Uterus (tissue), 4 donors: Measurements from ENCODE around the gene IL1R1. TPM values are rescaled to one million over a fixed set of nuclear protein-coding genes. Genes with fewer than 3 reads are reported as not detected.
"Not testable (repeated sequence)": the region's sequence is repeated elsewhere in the genome, so short reads cannot be mapped to it uniquely, and the experiment has no call there.

Experiments used
- DNase-seq, 2 donors: peaks; one replicate each; pipeline ENCODE4 v3.0.0-alpha.2; 2019 to 2020
- H3K27ac ChIP-seq, 2 donors: fragments of 200-600 bp; sonication (generic); 1 replicate in 1 of 2; 2 replicates in 1 of 2; pipeline ENCODE4 v1.5.1; 2016 to 2018
- H3K27me3 ChIP-seq, 2 donors: fragments of 200-600 bp; sonication (generic); one replicate each; pipeline ENCODE4 v1.5.1; 2018 to 2019; ENCODE audit warnings: control low read depth in 1 of 2
- H3K36me3 ChIP-seq, 2 donors: fragments of 200-600 bp; sonication (generic); one replicate each; pipeline ENCODE4 v1.5.1; 2019; ENCODE audit warnings: control low read depth in 1 of 2
- H3K4me1 ChIP-seq, 2 donors: fragments of 200-600 bp; sonication (generic); one replicate each; pipeline ENCODE4 v1.5.1; 2018 to 2019; ENCODE audit warnings: control low read depth in 1 of 2
- H3K4me3 ChIP-seq, 2 donors: fragments of 200-600 bp; sonication (generic); 1 replicate in 1 of 2; 2 replicates in 1 of 2; pipeline ENCODE4 v1.5.1; 2018 to 2019; ENCODE audit warnings: mild to moderate bottlenecking in 1 of 2
- H3K9me3 ChIP-seq, 2 donors: fragments of 200-600 bp; sonication (generic); one replicate each; pipeline ENCODE4 v1.5.1; 2019; ENCODE audit warnings: control low read depth in 1 of 2
- POLR2A ChIP-seq, 2 donors: fragments of 450-650 bp; IDR thresholded peaks; one replicate each; pipeline ENCODE4 v1.6.1; 2016; ENCODE audit warnings: antibody characterized with exemption in 2 of 2, mild to moderate bottlenecking in 1 of 2, moderate library complexity in 1 of 2
- intact Hi-C: fragments of 100-400 bp; cut with DNase I; formaldehyde crosslinking; loops from one replicate; pipeline ENCODE4 v1.15.1; 2023; ENCODE audit warnings: low total_unique reads
- total RNA-seq, 4 donors: library from RNA; depleted of rRNA in 3 of 4; stranded (reverse); fragments of >200 nt in 3 of 4; gene quantifications; one replicate each; pipeline versions ENCODE4 v1.1.0 to v1.2.4, GENCODE V29; 2014 to 2023
- TF ChIP-seq, protein P1 (sequence below), 4 experiments: fragments of 200-600 bp in 2 of 4; fragments of 450-650 bp in 2 of 4; sonication (generic) in 2 of 4; IDR thresholded peaks; one replicate each; pipeline ENCODE4 v1.5.1; 2016 to 2019; ENCODE audit warnings: antibody characterized with exemption in 4 of 4, mild to moderate bottlenecking in 2 of 4, moderate library complexity in 1 of 4
- donor health status: DM: yes; HTN: yes; CAD: no.

IL1R1 gene
- total RNA-seq, 4 donors from 2014 or later: 43.8 to 94.9 (median 70.1) TPM

DNA sequence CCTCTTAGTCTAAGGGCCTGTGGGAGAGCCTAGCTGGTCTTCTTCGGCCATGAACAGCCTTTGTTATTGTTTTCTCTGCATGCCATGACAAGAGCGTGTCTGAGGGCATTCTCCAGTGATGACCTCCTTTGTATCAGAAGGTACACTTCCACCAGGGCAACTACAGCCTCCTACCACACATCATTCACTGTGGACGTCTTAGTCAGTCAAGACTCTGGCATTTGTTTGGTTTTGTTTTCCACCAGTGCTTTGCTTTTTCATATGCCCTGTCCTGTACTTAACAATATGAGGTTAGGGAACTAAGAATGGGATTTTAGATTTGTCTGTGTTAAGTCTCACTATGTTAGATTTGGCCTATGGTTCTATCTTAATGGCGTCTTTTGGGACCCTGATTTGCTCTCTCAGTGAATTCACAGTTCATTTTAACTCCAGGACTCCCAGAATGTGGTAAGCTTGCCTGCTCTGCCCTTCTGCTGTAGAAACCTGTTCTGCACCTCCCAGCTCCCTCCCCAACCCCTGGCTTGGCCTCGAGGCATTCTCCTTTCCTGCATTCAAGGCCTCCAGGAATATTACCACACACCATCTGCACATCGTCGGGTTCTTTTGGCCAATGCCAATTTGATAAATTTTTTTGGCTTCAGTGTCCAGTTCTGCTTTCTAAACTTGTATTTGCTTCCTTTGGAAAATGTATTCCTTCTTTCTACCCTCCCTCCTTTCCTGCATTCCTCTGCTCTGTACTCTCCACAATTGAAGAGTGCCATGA, 42.8 kb upstream of the IL1R1 start:
- no peaks in the 10 kb centered on the region for H3K27me3 ChIP-seq
- DNase-seq: no peak
- no peak overlapping the region for H3K27ac ChIP-seq
- H3K4me3 ChIP-seq: no peak overlapping the region
- no peaks in the 10 kb centered on the region for H3K36me3 ChIP-seq
- H3K4me1 ChIP-seq: no peaks in the 10 kb centered on the region
- no peaks in the 10 kb centered on the region for H3K9me3 ChIP-seq
- TF ChIP-seq POLR2A (IDR thresholded peaks at IDR 0.05): no peak
- TF ChIP-seq, protein P1, sequence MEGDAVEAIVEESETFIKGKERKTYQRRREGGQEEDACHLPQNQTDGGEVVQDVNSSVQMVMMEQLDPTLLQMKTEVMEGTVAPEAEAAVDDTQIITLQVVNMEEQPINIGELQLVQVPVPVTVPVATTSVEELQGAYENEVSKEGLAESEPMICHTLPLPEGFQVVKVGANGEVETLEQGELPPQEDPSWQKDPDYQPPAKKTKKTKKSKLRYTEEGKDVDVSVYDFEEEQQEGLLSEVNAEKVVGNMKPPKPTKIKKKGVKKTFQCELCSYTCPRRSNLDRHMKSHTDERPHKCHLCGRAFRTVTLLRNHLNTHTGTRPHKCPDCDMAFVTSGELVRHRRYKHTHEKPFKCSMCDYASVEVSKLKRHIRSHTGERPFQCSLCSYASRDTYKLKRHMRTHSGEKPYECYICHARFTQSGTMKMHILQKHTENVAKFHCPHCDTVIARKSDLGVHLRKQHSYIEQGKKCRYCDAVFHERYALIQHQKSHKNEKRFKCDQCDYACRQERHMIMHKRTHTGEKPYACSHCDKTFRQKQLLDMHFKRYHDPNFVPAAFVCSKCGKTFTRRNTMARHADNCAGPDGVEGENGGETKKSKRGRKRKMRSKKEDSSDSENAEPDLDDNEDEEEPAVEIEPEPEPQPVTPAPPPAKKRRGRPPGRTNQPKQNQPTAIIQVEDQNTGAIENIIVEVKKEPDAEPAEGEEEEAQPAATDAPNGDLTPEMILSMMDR (IDR thresholded peaks at IDR 0.05): no peak
- intact Hi-C loops: no loop called here

DNA sequence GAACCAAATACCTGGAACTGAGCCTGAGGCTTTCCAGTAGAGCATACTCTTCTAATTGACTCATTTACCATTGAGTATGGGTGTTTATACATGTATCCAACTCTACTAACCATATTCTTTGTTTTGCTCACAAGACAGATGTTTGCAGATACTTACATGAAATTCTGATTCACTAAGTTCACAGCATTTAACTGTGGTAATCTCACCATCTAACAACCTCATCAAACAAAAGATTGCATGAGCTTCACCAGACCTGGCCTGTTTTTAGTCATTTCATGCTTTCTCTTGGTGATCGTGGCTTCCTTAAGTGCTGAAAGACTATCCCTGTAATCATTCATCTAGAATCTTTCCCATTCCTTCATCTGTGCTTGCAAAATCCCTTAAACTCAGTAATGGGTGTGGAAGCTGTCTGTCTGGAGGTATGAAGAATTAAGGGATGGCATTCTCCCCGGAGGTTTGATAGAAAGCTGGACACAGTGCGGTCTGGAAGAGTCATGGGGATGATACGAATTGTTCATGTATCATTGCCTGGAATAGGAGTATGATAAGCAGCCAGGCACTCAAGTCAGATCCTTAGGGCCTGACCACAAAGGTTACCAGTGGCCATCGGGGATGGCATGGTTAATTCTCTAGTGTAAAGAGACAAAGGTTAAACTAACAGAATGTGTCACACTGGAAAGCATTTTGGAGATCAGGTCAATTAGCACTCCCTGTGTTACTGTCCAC, 42.0 kb upstream of the IL1R1 start:
- TF ChIP-seq, protein P1 (IDR thresholded peaks at IDR 0.05): no peak
- no peak for TF ChIP-seq POLR2A (IDR thresholded peaks at IDR 0.05)

DNA sequence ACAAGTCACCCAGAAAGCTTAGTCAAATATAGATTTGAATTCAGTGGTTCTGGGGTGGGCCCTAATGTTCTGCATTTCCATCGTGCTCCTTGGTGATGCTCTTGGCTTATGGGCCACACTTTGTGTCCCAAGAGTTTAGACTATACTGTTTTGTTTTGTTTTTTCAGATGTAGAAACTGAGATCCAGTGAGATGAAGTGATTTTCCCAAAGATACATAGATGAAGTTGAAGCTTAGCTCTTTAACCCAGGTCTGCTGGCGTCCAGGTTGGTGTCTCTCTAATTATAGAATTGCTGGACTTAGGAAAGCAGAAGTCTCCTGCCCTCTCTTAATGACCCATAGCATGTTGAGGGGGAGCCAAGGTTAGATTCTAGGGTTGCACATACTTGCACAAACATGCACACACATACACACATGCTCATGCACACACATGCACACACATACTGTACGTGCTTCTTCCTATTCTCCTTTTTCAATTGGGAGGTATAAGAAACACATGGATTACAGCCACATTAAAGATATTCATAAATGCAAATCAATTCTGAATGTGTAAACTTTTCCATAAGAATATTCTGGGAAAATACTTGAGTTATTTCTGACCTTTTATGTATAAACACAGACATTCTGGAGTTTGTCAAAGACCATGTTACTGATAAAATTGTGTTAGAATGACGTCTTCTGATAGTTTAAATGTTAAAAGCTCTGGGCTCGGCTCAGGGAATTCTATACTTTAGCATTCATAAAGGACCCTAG, 41.3 kb upstream of the IL1R1 start:
- no peaks in the 10 kb centered on the region for H3K9me3 ChIP-seq
- TF ChIP-seq POLR2A (IDR thresholded peaks at IDR 0.05): no peak
- TF ChIP-seq, protein P1 (IDR thresholded peaks at IDR 0.05): no peak
- no peak overlapping the region for H3K4me3 ChIP-seq
- DNase-seq: no peak
- H3K4me1 ChIP-seq: no peaks in the 10 kb centered on the region
- H3K27ac ChIP-seq: no peak overlapping the region
- no peaks in the 10 kb centered on the region for H3K36me3 ChIP-seq
- no peaks in the 10 kb centered on the region for H3K27me3 ChIP-seq
- intact Hi-C loops: no loop called here

More for the DNA sequence above, 42.0 kb upstream of the IL1R1 start:
- no peak overlapping the region for H3K4me3 ChIP-seq
- H3K27me3 ChIP-seq: no peaks in the 10 kb centered on the region
- DNase-seq: no peak
- no peaks in the 10 kb centered on the region for H3K4me1 ChIP-seq
- H3K36me3 ChIP-seq: no peaks in the 10 kb centered on the region
- no peaks in the 10 kb centered on the region for H3K9me3 ChIP-seq
- no peak overlapping the region for H3K27ac ChIP-seq
- intact Hi-C loops: no loop called here

DNA sequence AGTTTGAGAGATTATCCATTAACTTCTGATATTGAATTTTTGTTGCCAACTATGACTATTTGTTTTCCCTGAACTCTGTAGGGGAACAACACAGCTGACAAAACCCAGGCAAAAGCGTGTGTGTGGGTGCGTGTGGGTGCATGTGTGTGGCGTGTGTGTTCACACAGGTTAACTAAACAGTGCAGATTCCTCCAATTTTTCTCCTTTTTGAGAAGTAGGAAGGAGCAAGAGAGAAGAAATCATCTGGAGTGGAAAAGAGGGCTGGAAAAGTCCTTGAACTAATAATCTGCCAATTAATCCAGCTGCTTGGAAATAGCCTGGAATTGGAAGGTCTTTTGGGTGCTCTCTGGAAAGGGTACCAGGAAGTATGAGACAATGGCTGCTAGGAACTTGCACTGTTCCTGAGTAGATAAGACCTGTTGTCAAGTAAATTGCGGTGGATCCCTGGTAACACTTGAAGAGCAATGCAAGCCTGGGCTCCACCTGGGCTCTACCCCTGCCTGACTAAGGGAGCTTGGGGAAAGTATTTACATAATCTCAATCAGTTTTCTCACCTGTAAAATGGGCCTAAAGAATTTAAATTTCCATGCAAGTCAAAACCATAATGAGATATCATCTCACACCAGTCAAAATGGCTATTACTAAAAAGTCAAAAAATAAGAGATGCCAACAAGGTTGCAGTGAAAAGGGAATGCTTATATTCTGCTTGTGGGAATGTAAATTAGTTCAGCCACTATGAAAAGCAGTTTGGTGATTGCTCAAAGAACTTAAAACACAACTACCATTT, 40.5 kb upstream of the IL1R1 start:
- H3K27me3 ChIP-seq: no peaks in the 10 kb centered on the region
- H3K9me3 ChIP-seq: no peaks in the 10 kb centered on the region
- intact Hi-C loops: no loop called here
- H3K27ac ChIP-seq: no peak overlapping the region
- no peak for TF ChIP-seq POLR2A (IDR thresholded peaks at IDR 0.05)
- TF ChIP-seq, protein P1 (IDR thresholded peaks at IDR 0.05): no peak
- H3K4me1 ChIP-seq: no peaks in the 10 kb centered on the region
- H3K36me3 ChIP-seq: no peaks in the 10 kb centered on the region
- DNase-seq: no peak
- no peak overlapping the region for H3K4me3 ChIP-seq

GRCh38 chr2:102102636-102102948, 40.0 kb upstream of the IL1R1 start:
- H3K4me1 ChIP-seq, H3K9me3 ChIP-seq, DNase-seq, intact Hi-C loops, H3K4me3 ChIP-seq, H3K27ac ChIP-seq, H3K27me3 ChIP-seq, H3K36me3 ChIP-seq: not testable (repeated sequence)
